Stimulated activated CD4-positive, alpha-beta T cell treated with anti-CD3 and anti-CD28 coated beads, Interleukin-15, amount 100 ng/mL, for 48 hours (primary cell): ENCODE results near the gene TSHZ2.
"Not testable (repeated sequence)": the region's sequence is repeated elsewhere in the genome, so short reads cannot be mapped to it uniquely, and the experiment has no call there.

Experiments
- DNase-seq, 2 donors: peaks; one replicate each; pipeline ENCODE4 v3.0.0-alpha.2; 2020; ENCODE audit warnings: low read depth in 2 of 2

Gene TSHZ2

DNA sequence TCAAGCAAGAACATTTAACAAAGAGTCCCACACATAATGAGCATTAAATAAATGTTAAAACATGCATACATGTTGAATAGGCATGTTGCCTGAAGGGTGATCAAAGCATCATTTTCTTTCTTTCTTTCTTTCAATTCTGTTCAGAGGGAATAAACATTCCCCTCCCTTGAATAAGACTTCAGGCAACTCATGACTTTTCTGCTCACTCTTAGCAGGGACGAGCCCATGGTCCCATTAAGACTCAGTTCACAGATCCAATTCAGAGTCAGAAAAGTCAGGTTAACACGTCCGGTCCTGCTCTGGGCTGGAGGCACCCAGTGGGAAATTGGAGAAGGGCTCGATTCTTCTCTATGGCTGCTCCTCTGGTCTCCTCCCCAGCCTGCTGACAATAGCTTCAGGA is 439.7 kb downstream of the TSHZ2 start:
- no peak for DNase-seq

DNA sequence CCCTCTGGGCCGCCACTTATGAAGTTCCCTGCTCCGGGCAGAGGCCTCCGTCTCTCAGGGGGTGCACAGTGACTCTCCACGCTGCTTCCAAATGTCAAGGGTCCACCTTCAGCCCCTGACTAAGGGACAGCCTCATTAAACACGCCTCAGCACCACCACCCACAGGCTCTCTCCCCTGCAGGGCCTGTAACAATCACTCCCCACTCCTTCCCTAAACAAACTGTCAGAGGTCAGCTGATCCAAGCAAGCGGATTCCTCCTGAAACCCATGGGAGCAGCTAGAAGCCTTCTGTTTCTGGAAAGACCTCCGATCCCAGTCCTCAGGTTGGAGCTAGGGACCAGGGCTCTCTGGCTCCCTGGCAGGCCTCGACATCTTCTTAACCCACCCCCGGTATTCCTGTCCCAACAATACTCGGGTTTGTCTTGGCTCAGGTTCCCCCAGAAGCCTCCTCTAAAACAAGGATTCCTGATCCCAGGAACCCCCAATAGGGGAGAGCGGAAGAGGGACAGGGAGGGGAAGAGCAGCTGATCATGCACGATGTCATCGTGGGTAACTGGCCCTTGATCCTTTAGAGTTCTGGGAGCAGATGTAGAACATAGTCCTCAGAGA is 440.5 kb downstream of the TSHZ2 start:
- no peak for DNase-seq

DNA sequence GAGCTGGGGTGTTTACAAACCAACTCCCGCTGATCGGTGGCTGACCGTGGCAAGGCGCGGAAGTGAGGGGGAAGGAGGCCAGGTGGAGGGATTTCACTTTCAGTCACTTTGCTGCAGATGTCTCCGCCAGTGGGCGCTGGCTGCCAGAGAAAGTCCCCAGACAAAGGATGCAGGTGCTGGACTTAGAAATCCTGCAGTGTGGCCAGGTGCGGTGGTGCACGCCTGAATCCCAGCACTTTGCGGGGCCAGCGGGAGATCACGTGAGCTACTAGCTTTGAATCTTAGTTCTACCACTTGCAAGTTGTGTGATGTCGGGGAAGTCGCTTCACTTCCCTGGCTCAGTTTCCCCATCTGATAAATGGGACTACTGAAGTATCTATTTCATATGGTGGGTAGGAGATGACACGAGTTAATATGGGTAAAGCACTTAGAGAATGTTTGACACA is 441.1 kb downstream of the TSHZ2 start:
- peak; percentile 16 to 31 for DNase-seq

DNA sequence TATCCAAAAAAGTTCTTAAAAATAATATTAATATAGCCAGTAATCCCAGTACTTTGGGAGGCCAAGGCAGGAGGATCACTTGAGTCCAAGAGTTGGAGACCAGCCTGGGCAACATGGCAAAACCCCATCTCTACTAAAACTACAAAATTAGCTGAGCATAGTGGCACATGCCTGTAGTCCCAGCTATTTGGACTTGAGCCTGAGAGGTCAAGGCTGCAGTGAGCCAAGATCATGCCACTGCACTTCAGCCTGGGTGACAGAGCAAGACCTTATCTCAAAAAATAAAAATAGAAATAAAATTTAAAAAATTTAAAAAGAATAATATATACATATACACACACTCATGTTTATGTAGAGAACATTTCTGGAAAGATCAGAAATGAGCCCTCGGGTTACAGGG is 441.7 kb downstream of the TSHZ2 start:
- not testable (repeated sequence) for DNase-seq

DNA sequence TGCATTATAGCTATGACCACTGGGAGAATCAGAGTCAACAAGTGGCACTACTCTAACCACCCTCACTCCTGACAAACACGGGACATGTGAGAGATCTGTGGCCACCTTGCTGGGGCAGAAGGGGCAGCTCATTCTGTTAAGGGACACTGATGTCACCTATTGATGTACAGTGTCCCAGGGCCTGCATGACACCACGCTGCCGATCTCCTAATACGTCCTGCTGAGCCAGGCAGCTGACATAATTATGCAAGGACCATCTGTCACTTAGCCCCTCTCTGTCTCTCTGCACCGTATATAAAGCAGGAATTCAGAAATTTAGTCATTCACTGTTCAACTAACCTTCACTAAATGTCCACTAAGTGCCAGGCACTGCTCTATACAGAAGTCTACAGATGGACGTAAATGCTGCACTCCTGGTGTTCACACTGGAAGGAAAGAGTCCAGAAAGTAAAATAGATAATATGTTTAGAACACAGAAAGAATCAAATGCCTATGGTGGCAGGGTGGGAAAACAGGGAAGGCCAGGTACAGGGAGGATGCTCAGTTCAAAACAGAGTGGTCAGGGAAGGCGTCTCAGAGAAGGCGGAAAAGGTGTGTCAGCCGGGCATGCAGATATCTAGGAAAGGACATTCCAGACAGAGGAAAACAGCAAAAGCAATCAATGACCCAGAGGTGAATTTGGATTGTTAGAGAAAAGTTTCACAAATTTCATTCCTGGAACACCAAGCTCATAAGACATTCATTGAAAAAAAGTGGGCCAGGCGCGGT is 447.7 kb downstream of the TSHZ2 start:
- DNase-seq = no peak

DNA sequence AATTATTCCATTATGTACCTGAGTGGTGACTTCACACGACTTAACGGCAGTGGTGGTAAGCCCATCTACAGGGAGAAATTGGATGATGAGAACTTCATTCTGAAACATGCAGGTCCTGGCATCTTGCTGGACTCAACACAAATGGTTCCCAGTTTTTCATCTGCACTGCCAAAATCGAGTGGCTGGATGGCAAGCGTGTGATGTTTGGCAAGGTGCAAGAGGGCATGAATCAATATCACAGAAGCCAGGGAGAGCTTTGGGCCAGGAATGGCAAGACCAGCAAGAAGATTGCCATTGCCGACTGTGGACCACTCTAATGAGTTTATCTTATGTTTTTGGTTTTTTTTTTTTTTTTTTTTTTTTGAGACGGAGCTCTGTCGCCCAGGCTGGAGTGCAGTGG is 449.2 kb downstream of the TSHZ2 start:
- DNase-seq = no peak

DNA sequence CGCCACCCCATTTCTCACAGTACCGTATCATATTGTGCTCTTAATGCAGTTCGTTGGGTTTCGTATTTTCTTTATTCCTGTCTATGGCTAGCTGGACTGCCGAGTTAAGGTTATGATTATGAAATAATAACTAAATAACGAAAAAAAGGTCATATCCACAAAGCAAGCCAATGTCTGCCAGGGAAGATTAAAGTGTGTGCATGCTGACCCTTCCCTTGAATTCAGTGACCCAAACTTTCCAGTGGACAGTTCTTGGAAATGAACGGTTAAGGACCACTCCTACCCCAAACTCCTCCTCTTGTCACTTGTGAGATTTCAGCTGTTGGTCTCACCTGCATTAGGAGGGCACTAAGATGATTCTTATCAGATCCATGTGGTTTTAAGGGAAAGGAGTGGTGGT is 449.9 kb downstream of the TSHZ2 start:
- DNase-seq = no peak

DNA sequence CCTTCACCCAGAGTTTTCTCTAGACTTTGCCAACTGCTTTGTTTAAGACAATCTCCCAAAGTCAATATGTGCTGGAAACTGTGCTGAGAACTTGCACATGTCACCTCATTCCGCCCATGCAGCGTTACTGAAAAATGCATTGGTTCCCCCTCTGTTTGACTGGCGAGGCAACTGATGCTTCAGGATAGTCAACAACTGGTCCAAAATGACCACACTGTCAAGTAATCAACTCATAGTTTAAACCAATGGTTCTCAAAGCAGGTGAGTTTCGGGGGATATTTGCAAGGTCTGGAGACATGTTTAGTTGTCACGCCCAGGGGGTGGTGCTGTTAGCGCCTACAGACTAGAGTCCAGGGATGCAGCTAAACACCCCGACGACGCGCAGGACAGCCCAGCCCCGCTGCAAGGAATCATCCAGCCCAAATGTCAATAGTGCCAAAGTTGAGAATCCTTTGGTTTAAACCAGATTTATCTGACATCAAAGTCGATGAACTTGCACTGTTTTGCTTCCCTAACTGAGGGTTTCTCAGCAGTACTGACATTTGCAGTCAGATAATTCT is 451.5 kb downstream of the TSHZ2 start:
- no peak for DNase-seq

DNA sequence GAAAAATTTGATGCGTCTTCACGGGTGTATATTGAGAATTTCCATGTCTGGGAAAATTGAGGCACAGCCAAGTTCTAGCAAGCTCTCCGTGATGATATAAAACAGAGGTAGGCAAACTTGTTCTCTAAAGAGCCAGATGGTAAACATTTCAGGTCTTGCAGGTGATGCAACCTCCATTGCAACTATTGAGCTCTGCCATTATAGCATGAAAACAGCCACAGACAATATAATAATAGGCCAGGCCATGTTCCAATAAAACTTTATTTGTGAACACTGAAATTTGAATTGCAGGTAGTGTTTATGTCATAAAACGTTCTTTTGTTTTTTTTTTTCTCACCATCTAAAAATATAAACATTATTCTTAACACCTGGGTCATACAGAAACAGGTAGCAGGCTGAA is 453.3 kb downstream of the TSHZ2 start:
- DNase-seq = no peak

DNA sequence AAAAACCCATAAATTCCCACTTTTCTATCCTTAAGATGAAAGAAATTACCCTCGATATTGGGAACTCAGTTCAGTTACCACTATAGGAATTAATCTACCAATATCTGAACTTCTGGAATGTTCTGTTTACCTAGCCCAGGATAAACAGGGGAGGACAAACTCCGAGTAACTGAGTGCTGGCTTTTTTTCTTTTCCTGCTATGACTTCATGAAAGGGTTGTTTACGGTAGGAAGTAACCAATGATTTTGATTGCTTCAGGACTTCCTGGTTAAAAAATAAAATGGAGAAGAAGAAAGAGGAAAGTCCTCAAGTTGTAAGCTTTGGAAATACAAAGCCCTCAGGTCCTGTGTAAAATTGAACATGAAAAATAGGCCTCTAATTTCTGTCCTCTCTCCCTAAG is 453.8 kb downstream of the TSHZ2 start:
- DNase-seq = no peak

DNA sequence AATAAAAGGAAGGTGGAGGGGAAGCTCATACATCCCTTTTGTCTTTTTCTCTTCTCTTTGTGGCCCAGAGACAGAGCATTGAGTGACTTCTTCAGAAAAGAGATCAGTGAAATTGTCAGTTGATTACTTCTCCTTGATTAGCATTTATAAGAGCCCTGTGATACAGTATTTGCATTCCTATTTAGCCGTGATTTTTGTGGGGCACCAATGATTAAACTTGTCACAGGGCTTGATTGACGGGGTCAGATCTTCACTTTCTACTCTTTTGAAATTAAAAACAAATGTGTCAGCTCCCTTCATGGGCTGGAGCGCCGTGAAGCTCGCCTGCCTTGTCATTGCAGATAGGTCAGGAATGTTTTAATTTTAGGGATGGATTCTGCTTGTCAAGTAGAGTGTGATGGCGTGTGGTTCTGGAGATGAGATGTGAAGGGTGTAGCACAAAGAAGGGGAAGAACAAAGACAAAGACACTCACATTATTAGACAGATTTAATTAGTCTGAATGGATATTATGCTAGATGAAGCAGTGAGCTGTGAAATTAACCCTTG is 454.7 kb downstream of the TSHZ2 start:
- DNase-seq = no peak

DNA sequence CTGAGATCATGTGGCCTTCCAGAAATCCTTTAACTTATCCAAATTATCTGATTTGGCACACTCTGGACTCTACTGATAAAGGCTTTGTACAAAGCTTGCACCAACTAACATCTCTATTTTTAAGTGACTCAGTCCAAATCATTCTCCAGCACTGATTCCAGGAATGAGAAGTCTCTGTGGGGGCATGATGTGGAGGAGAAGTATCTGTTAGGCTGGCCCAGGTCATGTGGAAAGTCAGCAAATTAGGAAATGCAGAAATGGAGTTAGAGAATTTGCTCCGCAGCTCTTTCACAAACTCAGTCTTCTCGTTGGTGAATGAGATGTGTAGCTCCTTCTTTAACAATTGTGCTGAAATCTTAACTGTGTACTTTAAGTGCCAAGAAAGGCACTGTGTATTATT is 455.8 kb downstream of the TSHZ2 start:
- no peak for DNase-seq

DNA sequence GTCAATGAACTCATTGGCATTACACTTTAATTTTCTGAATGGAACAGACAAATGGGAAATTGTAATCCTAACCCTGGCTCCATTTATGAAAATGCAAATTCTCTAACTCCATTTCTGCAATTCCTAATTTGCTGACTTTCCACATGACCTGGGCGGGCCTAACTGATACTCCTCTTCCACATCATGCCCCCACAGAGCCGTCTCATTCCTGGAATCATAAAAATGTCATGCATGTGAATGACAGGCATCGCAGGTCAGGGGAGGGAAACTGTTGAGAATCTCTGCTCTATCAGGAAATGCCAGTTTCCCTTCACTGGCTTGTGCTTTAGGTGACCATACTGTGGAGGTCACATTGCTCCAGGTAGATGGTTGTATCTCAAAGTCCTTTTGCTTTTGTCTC is 456.4 kb downstream of the TSHZ2 start:
- no peak for DNase-seq

DNA sequence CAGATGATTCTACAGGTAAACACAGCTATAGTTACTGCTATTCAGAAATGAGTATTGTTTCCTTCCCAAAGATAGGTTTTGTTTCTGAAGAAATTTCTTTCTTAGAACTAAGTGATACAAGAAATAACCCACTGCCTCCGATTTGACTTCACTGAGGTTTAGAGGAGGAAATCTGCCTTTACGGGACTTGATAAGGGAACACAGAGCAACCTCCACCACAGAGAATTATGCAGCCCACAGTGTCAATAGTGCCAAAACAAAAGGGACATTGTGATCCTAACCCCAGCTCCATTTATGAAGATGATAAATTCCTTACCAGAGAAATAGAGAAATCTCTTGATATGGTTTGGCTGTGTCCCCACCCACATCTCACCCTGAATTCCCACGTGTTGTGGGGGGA is 456.8 kb downstream of the TSHZ2 start:
- no peak for DNase-seq

DNA sequence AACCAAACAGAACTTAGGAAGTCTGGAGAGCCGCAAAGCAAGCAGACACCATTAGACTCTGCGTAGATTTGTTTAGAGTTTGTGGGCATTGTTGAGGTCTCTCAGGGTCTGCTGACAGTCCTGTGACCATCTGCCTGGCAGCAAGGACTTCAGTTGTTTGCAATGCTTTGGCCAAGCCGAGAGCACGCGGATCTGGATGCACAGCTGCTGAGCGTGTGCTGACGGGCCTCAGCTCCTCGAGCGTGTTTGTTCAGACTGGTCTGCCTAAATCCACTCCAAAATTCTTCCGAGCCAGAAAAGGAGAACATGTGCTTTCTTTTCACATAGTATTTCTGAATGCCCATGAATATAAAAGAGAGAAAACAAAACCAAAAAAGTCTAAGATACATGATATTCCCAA is 462.5 kb downstream of the TSHZ2 start:
- DNase-seq = no peak

DNA sequence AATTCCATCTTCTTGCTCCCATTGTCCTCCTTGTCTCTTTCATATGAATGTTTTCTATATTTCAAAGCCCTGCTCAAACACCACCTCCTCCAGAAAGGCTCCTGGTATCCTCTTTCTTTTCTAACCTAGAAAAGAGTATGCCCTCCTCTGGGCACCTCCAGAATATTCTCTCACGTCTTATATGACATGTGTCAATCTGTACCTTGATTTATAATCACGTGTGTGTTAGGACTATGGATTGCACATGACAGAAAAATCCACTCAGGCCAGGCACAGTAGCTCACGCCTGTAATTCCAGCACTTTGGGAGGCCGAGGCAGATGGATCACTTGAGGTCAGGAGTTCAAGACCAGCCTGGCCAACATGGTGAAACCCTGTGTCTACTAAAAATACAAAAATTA is 464.8 kb downstream of the TSHZ2 start:
- DNase-seq = not testable (repeated sequence)

DNA sequence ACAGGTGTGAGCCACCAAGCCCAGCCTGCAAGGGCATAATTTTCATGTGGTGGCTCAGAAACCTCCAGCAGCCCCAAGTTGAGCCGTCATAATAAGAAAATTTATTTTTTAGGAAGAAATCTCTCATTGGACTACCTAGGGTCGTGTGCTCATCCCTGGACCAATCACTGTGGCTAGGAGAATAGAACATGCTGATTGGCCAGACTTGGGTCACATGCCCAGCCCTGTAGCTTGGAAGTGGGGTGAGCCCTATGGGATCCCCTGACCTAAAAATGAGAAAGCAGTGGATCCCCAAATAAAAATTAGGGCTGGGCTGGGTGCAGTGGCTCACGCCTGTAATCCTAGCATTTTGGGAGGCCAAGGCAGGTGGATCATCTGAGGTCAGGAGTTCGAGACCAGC is 466.2 kb downstream of the TSHZ2 start:
- no peak for DNase-seq

DNA sequence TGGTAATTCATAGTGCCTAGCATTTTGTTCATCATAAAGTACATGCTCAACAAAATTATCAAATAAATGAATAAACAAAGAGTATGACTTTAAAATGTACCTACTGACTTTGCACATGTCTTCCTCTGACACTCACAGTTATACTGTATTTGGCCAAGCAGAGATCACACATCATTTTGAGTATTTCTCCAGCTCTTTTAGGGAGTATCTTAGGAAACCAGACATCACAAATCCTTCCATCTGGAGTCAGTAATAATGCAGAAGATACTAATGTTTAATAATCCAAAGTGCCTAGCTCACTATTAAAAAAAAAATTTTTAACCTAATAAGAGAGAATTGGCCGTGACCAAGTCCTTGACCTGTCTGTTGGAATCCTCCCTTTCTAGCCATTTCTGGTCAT is 466.9 kb downstream of the TSHZ2 start:
- DNase-seq = no peak

DNA sequence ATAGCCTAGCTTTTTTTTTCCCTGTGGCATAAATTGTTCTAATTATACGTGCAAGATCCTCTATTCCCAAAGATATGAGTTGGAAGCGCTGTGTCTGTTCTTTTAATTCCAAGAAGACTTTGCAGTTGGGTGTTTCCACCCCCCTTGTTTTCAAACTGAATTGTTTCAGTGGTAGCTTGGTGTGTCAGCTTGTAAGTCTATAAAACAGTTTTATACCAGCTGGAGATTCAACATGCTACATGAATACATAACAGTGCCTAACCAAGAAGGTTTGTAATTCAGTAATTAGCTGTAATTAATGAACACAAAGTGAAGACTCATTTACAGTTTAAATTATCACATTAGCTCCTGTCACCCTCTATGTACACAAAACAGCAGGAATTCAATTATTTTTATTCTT is 467.5 kb downstream of the TSHZ2 start:
- no peak for DNase-seq

DNA sequence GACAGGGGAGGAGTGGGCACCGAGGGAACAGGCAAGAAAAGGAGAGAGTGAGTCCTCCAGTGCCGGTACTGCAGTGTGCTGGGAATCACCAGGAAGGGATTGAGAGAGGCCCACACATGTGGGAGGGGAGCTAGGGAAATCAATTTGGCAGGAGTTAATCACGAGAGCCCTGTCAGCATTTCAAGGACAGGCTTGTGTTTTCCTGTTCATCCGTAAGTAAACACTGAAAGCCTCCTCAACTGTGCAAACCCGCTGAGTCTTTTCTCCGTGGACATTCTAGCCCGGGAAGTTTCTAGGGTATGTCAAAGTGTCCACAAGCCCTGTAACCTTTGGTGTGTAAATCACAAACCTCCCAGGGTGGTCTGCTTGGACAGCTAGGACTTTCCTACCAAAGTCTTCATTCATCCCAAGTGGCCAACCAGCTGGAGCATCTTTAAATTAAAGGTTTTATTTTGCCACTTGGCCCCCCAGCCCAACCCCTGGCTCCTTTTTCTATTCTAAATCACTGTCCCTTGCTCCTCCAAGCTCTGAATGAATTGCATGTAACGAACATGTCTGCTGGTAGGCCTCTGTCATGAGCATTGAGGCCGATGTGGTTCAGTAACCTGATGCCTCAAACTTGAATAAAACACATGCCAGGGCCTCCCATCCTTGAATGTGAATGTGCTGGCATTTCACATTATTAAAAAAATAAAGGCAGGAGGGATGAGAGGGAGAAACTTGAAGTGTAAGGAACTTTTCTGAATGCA is 472.4 kb downstream of the TSHZ2 start:
- no peak for DNase-seq

DNA sequence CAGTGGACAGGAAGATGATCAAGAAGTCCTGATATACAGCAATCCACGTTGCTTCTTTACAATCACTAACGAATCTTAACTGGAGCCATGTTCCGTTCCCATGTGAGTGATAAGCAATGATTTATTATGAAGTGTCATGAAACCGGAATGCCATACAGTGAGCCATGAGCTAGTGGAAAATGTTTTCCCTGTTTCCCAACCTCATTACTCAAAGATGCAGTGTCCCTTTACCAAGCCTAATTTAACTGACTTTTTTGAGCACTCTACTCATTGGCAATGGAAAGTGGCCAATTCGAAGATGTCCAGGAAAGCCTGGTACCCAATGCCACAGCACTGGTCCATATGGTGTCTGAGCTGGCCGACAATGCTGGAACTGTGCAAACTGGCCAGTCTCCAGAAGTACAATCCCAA is 473.2 kb downstream of the TSHZ2 start:
- no peak for DNase-seq

DNA sequence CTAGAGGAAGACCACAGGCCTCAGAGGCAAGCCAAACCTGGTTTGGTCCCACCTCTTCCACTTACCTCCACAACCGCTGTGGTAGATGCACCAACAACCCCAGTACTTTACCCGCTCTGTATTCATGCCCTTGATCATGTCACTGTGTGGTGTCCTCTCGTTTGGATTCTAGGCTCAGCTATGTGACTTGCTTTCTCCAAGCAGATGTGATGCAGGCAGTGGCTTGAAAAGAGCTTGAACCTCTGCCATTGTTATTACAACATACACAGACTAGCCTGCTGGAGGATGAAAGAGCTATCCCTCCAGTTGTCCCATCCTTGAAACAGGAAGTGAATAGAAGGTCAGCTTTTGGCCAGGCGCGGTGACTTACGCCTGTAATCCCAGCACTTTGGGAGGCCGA is 473.8 kb downstream of the TSHZ2 start:
- DNase-seq = no peak
